H1 (cell line): ENCODE measurements around the gene MPRIP. TPM values are rescaled to one million over a fixed set of nuclear protein-coding genes. Genes with fewer than 3 reads are reported as not detected.

Experiments used
- CTCF ChIA-PET: fragments of 300-600 bp; sonication (Branson Sonifier 250); formaldehyde crosslinking; loops from one replicate; lab custom pipeline; 2021; ENCODE audit not compliant: partially characterized antibody; lab: Charles Lee
- POLR2A ChIA-PET: fragments of 300-600 bp; sonication (Branson Sonifier 250); formaldehyde crosslinking; loops from one replicate; lab custom pipeline; 2021; ENCODE audit warnings: inconsistent platforms; ENCODE audit not compliant: partially characterized antibody; lab: Charles Lee
- DNase-seq, 2 experiments: peaks; one replicate each; pipeline versions ENCODE4 v3.0.0 to v3.0.0-alpha.2; 2010 to 2022; ENCODE audit warnings: low spot score in 2 of 2, low read depth in 1 of 2, mixed read lengths in 1 of 2
- FAIRE-seq: peaks from 2 replicates; lab custom pipeline; 2011; peaks lifted over from hg19 to GRCh38; lab: Jason Lieb, UNC
- H2AFZ ChIP-seq: 2 replicates; pipeline ENCODE4 v1.8.1; 2012; ENCODE audit warnings: low read length, inconsistent platforms
- H2AK5ac ChIP-seq: 2 replicates; pipeline ENCODE4 v1.6.1; 2013; ENCODE audit warnings: low read depth, low read length
- H2BK120ac ChIP-seq: replicated peaks from 2 replicates; pipeline ENCODE3; 2013; ENCODE audit warnings: low read depth, low read length, inconsistent platforms
- H2BK12ac ChIP-seq: 2 replicates; pipeline ENCODE4 v1.6.1; 2013; ENCODE audit warnings: low read depth, low read length
- H2BK15ac ChIP-seq: 2 replicates; pipeline ENCODE4 v1.6.1; 2013; ENCODE audit warnings: low read length
- H2BK20ac ChIP-seq: 2 replicates; pipeline ENCODE4 v1.6.1; 2013; ENCODE audit warnings: low read length
- H2BK5ac ChIP-seq: 2 replicates; pipeline ENCODE4 v1.6.1; 2013; ENCODE audit warnings: low read depth, low read length
- H3K14ac ChIP-seq: 2 replicates; pipeline ENCODE4 v1.6.1; 2013; ENCODE audit warnings: inconsistent platforms; ENCODE audit not compliant: insufficient read length
- H3K18ac ChIP-seq: 2 replicates; pipeline ENCODE4 v1.6.1; 2013; ENCODE audit warnings: low read length; ENCODE audit errors: extremely low read depth
- H3K23ac ChIP-seq: 2 replicates; pipeline ENCODE4 v1.6.1; 2013; ENCODE audit warnings: inconsistent platforms; ENCODE audit not compliant: insufficient read length
- H3K23me2 ChIP-seq: 2 replicates; pipeline ENCODE4 v1.6.1; 2013; ENCODE audit warnings: low read depth, low read length
- H3K27ac ChIP-seq: 2 replicates; pipeline ENCODE4 v1.6.1; 2011; ENCODE audit warnings: low read depth, low read length, inconsistent platforms
- H3K27me3 ChIP-seq, 4 experiments: replicated peaks in 1 of 4; 1 replicate in 1 of 4; 2 replicates in 3 of 4; pipeline versions ENCODE4 v1.6.1 to v1.8.1; 2011 to 2013; ENCODE audit warnings: low read length in 3 of 4, mild to moderate bottlenecking in 3 of 4, inconsistent platforms in 2 of 4, mixed read lengths in 2 of 4, moderate library complexity in 1 of 4; ENCODE audit not compliant: control insufficient read depth in 3 of 4, insufficient read depth in 3 of 4; ENCODE audit errors: extremely low read depth in 1 of 4
- H3K36me3 ChIP-seq, 4 experiments: 2 replicates each; pipeline versions ENCODE4 v1.6.1 to v1.8.1; 2011 to 2013; ENCODE audit warnings: mild to moderate bottlenecking in 4 of 4, low read length in 3 of 4, moderate library complexity in 2 of 4, control low read depth in 1 of 4, inconsistent platforms in 1 of 4; ENCODE audit not compliant: insufficient read depth in 4 of 4, control insufficient read depth in 2 of 4
- H3K4ac ChIP-seq: replicated peaks from 2 replicates; pipeline ENCODE3; 2013; ENCODE audit warnings: low read length, low read depth, mixed read lengths, inconsistent platforms; ENCODE audit not compliant: insufficient read length
- H3K4me1 ChIP-seq, 4 experiments: replicated peaks in 1 of 4; 1 replicate in 1 of 4; 2 replicates in 3 of 4; pipeline versions ENCODE4 v1.6.1 to v1.8.1; 2011 to 2013; ENCODE audit warnings: low read length in 3 of 4, inconsistent platforms in 2 of 4, mixed read lengths in 1 of 4; ENCODE audit not compliant: insufficient read depth in 4 of 4, control insufficient read depth in 3 of 4
- H3K4me2 ChIP-seq, 2 experiments: 2 replicates each; pipeline versions ENCODE4 v1.6.1 to v1.8.1; 2011 to 2013; ENCODE audit warnings: low read depth in 2 of 2, low read length in 2 of 2, control low read depth in 1 of 2, inconsistent platforms in 1 of 2, mild to moderate bottlenecking in 1 of 2; ENCODE audit not compliant: insufficient read depth in 1 of 2
- H3K4me3 ChIP-seq, 4 experiments: fragments of 200-600, 300-600 bp in 1 of 4; sonication (generic), shearing (Covaris generic), sonication (Bioruptor Twin) in 1 of 4; 2 replicates each; pipeline versions ENCODE4 v1.5.1 to v1.8.1; 2011 to 2016; ENCODE audit warnings: low read length in 4 of 4, low read depth in 3 of 4, control low read depth in 2 of 4, inconsistent platforms in 2 of 4, mild to moderate bottlenecking in 2 of 4, mixed read lengths in 1 of 4, moderate library complexity in 1 of 4; ENCODE audit not compliant: insufficient read depth in 2 of 4; ENCODE audit errors: extremely low read depth in 1 of 4
- H3K56ac ChIP-seq: replicated peaks from 2 replicates; pipeline ENCODE3; 2013; ENCODE audit warnings: low read depth, mild to moderate bottlenecking, mixed read lengths, low read length, inconsistent platforms; ENCODE audit not compliant: insufficient read length
- H3K79me1 ChIP-seq: 2 replicates; pipeline ENCODE4 v1.6.1; 2013; ENCODE audit warnings: low read depth, low read length, control low read depth
- H3K79me2 ChIP-seq, 2 experiments: 2 replicates each; pipeline versions ENCODE4 v1.6.1 to v1.8.1; 2012 to 2013; ENCODE audit warnings: low read length in 2 of 2, mild to moderate bottlenecking in 2 of 2, inconsistent platforms in 1 of 2; ENCODE audit not compliant: insufficient read depth in 2 of 2, control insufficient read depth in 1 of 2
- H3K9ac ChIP-seq, 4 experiments: replicated peaks in 1 of 4; 1 replicate in 1 of 4; 2 replicates in 3 of 4; pipeline versions ENCODE4 v1.6.1 to v1.8.1; 2011 to 2013; ENCODE audit warnings: low read depth in 3 of 4, low read length in 3 of 4, control low read depth in 2 of 4, mild to moderate bottlenecking in 2 of 4, moderate library complexity in 2 of 4, inconsistent platforms in 1 of 4; ENCODE audit errors: extremely low read depth in 1 of 4
- H3K9me3 ChIP-seq, 2 experiments: 2 replicates each; pipeline versions ENCODE4 v1.6.1 to v1.8.1; 2012 to 2013; ENCODE audit warnings: mild to moderate bottlenecking in 2 of 2, moderate library complexity in 2 of 2, control low read depth in 1 of 2, inconsistent platforms in 1 of 2, low read depth in 1 of 2, low read length in 1 of 2, mixed read lengths in 1 of 2; ENCODE audit not compliant: insufficient read depth in 2 of 2
- H4K20me1 ChIP-seq, 2 experiments: replicated peaks in 1 of 2; 2 replicates each; pipeline versions ENCODE3 to v1.8.1; 2011 to 2013; ENCODE audit warnings: inconsistent platforms in 2 of 2, low read length in 2 of 2, mild to moderate bottlenecking in 1 of 2; ENCODE audit not compliant: insufficient read depth in 2 of 2, control insufficient read depth in 1 of 2
- H4K5ac ChIP-seq: 2 replicates; pipeline ENCODE4 v1.6.1; 2013; ENCODE audit warnings: low read length, low read depth, mixed read lengths, inconsistent platforms; ENCODE audit not compliant: insufficient read length
- H4K8ac ChIP-seq: 2 replicates; pipeline ENCODE4 v1.8.0; 2013; ENCODE audit warnings: mild to moderate bottlenecking, moderate library complexity, low read length, inconsistent platforms; ENCODE audit not compliant: insufficient read depth; ENCODE audit errors: extremely low read depth
- H4K91ac ChIP-seq: replicated peaks from 2 replicates; pipeline ENCODE3; 2013; ENCODE audit warnings: low read length, mixed read lengths, inconsistent platforms; ENCODE audit not compliant: insufficient read length
- CBX8 ChIP-seq: fragments of 300-800, 300-1000 bp; sonication (generic); IDR thresholded peaks from 2 replicates; pipeline ENCODE4 v1.7.1; 2016; ENCODE audit warnings: low read depth, low read length, borderline replicate concordance
- CHD1 ChIP-seq: IDR thresholded peaks from 2 replicates; pipeline ENCODE4 v1.6.1; 2012; ENCODE audit warnings: low read depth, low read length, improper control_type of control experiment
- EGR1 ChIP-seq: IDR thresholded peaks from 2 replicates; pipeline ENCODE4 v1.6.1; 2011; ENCODE audit warnings: low read depth, low read length, borderline replicate concordance
- EP300 ChIP-seq, 2 experiments: IDR thresholded peaks; 1 replicate in 1 of 2; 2 replicates in 1 of 2; pipeline ENCODE4 v1.6.1; 2011 to 2012; ENCODE audit warnings: low read depth in 2 of 2, low read length in 2 of 2, mild to moderate bottlenecking in 2 of 2, borderline replicate concordance in 1 of 2, inconsistent platforms in 1 of 2, moderate library complexity in 1 of 2
- GABPA ChIP-seq: IDR thresholded peaks from 2 replicates; pipeline ENCODE4 v1.6.1; 2011; ENCODE audit warnings: mild to moderate bottlenecking, low read length, moderate library complexity, borderline replicate concordance; ENCODE audit not compliant: insufficient read depth
- HDAC2 ChIP-seq, 2 experiments: fragments of 300-600 bp in 1 of 2; sonication (generic) in 1 of 2; IDR thresholded peaks; 2 replicates each; pipeline ENCODE4 v1.6.1; 2011 to 2012; ENCODE audit warnings: low read depth in 2 of 2, low read length in 2 of 2, mild to moderate bottlenecking in 2 of 2, moderate library complexity in 2 of 2, borderline replicate concordance in 1 of 2, inconsistent platforms in 1 of 2
- NANOG ChIP-seq: IDR thresholded peaks from 2 replicates; pipeline ENCODE4 v1.6.1; 2011; ENCODE audit warnings: low read length, low read depth, mild to moderate bottlenecking, inconsistent platforms; ENCODE audit not compliant: insufficient read depth, poor library complexity, severe bottlenecking
- POLR2AphosphoS5 ChIP-seq: IDR thresholded peaks from 2 replicates; pipeline ENCODE4 v1.6.1; 2011; ENCODE audit warnings: low read depth, low read length
- SP2 ChIP-seq: IDR thresholded peaks from 2 replicates; pipeline ENCODE4 v1.6.1; 2012; ENCODE audit warnings: mild to moderate bottlenecking, low read length, inconsistent platforms
- SRF ChIP-seq: IDR thresholded peaks from 2 replicates; pipeline ENCODE4 v1.6.1; 2011; ENCODE audit warnings: mild to moderate bottlenecking, low read depth, low read length, moderate library complexity
- SUZ12 ChIP-seq: fragments of 200-600 bp; sonication (generic); IDR thresholded peaks from 2 replicates; pipeline ENCODE4 v1.6.1; 2012; ENCODE audit warnings: mild to moderate bottlenecking, inconsistent platforms, low read length, moderate library complexity, mixed read lengths
- TAF7 ChIP-seq: optimal IDR thresholded peaks from 2 replicates; pipeline ENCODE3; 2011; ENCODE audit warnings: low read depth, mild to moderate bottlenecking, inconsistent platforms, low read length, moderate library complexity, borderline replicate concordance
- YY1 ChIP-seq: IDR thresholded peaks from 2 replicates; pipeline ENCODE4 v1.6.1; 2011; ENCODE audit warnings: low read depth, mild to moderate bottlenecking, low read length
- ZNF274 ChIP-seq: IDR thresholded peaks from 2 replicates; pipeline ENCODE4 v1.7.0; 2012; ENCODE audit warnings: low read length, borderline replicate concordance; ENCODE audit errors: extremely low read depth
- WGBS, 2 experiments: shearing (Covaris generic) in 1 of 2; methylation state at CpG; one replicate each; pipeline versions ENCODE4 v1.1.6 to v1.1.7; 2013 to 2015; ENCODE audit warnings: low lambda C conversion rate in 2 of 2, mixed read lengths in 2 of 2, inconsistent platforms in 1 of 2, low coverage in 1 of 2, missing lambda C conversion rate in 1 of 2; ENCODE audit not compliant: insufficient replicate concordance in 2 of 2, insufficient coverage in 1 of 2, insufficient read length in 1 of 2; ENCODE audit errors: extremely low coverage in 1 of 2, missing lambda C conversion rate in 1 of 2; 5-methylcytosine and 5-hydroxymethylcytosine counted together
- polyA plus RNA-seq, 7 experiments: library from polyadenylated mRNA; depleted of rRNA in 3 of 7; stranded (reverse) in 5 of 7; unstranded in 2 of 7; fragments of >200 nt in 5 of 7; fragments of 200-250 nt in 2 of 7; gene quantifications; 1 replicate in 5 of 7; 2 replicates in 1 of 7; 4 replicates in 1 of 7; pipeline versions ENCODE4 v1.2.1 to v1.2.3, GENCODE V29; 2011 to 2013; ENCODE audit warnings: missing spikeins in 2 of 7, mixed read lengths in 2 of 7
- total RNA-seq: library from RNA; stranded (reverse); fragmentation: NEBNext Ultra II Directional; extraction: Animal tissue kit (Norgen Biotek cat#: 25700); gene quantifications from 2 replicates; pipeline ENCODE4 v1.2.1, GENCODE V29; 2021

The MPRIP gene
- total and polyA plus RNA-seq, 2 of the 8 experiments (the other 6 are each of a cell fraction or from before 2014, with no cell fraction given) = 48.6 to 146 TPM

DNA sequence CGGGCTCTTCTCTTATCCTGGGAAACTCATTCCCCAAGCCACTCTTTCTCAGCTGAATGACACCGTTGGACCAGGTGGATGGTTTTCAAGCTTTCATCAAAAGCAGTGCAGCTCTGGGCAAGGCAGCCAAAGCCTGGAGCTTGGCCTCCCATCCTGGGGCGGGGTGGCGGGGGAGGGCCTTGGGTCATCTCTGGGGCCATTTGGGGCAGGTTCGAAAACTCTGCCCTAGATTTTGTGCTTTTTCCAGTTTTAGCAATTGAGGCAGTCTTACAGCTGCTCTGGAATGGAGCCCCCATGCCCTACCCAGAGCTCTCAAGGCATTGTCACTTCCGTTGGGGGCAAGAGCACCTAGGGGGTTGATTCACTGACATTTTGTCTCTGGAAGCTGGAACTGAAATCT lies 9.1 kb downstream of the MPRIP start:
- Histone ChIP-seq H2AK5ac (no peak overlapping the region), H3K56ac (no peak overlapping the region), H3K4me3 (no peak overlapping the region), H2BK12ac (no peak overlapping the region), H3K23ac (no peak overlapping the region), H3K9me3 (no peaks in the 10 kb centered on the region), H3K27ac (no peak overlapping the region), H4K91ac (no peak overlapping the region), H3K27me3 (no peaks in the 10 kb centered on the region), H4K5ac (no peak overlapping the region), H3K4me1 (peaks cover 0 to 12% (median 0%) of the 10 kb centered on the region in 4 experiments; a peak in 4 of 7 replicates), H2BK20ac (no peak overlapping the region), H3K23me2 (no peaks in the 10 kb centered on the region), H2BK15ac (no peak overlapping the region), H2BK5ac (no peak overlapping the region), H3K18ac (no peak overlapping the region), H3K4me2 (no peak overlapping the region), H3K14ac (no peak overlapping the region), H3K9ac (no peak overlapping the region), H3K79me1 (peaks cover 32% of the 10 kb centered on the region), H2BK120ac (no peak overlapping the region), H3K4ac (no peak overlapping the region), H4K8ac (no peak overlapping the region), H2AFZ (no peak overlapping the region), H3K36me3 (no peaks in the 10 kb centered on the region), H3K79me2 (peaks cover 10 to 87% of the 10 kb centered on the region in 2 experiments), H4K20me1 (peaks cover 5 to 22% of the 10 kb centered on the region in 2 experiments)
- ChIA-PET CTCF (interaction anchor here (0.7 to 1.3 kb wide), 2 partner anchors 26 to 90 kb away, joined by 3 to 7 read pairs; no protein-coding TSS in a partner anchor), POLR2A (no interaction called here)
- WGBS, 2 experiments = 82% methylated on average over 5 of the region's 6 CpGs; no CpG with 5 or more reads in 1 of the 2 experiments
- DNase-seq = no peak
- no peak for FAIRE-seq
- TF ChIP-seq CHD1 = no peak
- TF ChIP-seq GABPA = no peak
- no peak for TF ChIP-seq POLR2AphosphoS5
- TF ChIP-seq NANOG = no peak
- no peak for TF ChIP-seq SP2
- TF ChIP-seq SUZ12 = no peak
- TF ChIP-seq CBX8 = no peak
- no peak for TF ChIP-seq EP300 (IDR thresholded peaks at IDR 0.05; ENCODE audit: borderline replicate concordance in 1 of 2, low read depth in 2 of 2, low read length in 2 of 2)
- no peak for TF ChIP-seq EGR1
- TF ChIP-seq SRF = no peak
- TF ChIP-seq YY1 = no peak
- TF ChIP-seq HDAC2 (IDR thresholded peaks at IDR 0.05; ENCODE audit: borderline replicate concordance in 1 of 2, low read depth in 2 of 2, low read length in 2 of 2) = no peak
- TF ChIP-seq TAF7 = no peak
- no peak for TF ChIP-seq ZNF274
